K562 (cell line): ENCODE measurements around the gene SPDYE4. TPM values are rescaled to one million over a fixed set of nuclear protein-coding genes. Genes with fewer than 3 reads are reported as not detected.

Experiments used
- ATF7 ChIP-seq: fragments of 450-650 bp; IDR thresholded peaks from 2 replicates; pipeline ENCODE4 v1.7.1; 2014; ENCODE audit warnings: mild to moderate bottlenecking, moderate library complexity
- CBFA2T2 ChIP-seq: fragments of 450-650 bp; conservative IDR thresholded peaks from 2 replicates; pipeline ENCODE4 v1.6.1; 2017; ENCODE audit warnings: mild to moderate bottlenecking
- CTCF ChIP-seq, 3 experiments: IDR thresholded peaks in 2 of 3; conservative IDR thresholded peaks in 1 of 3; 2 replicates each; pipeline ENCODE4 v1.5.1; 2011 to 2012; ENCODE audit warnings: low read length in 3 of 3, mild to moderate bottlenecking in 3 of 3, control low read depth in 2 of 3, improper control_type of control experiment in 1 of 3, inconsistent platforms in 1 of 3, low read depth in 1 of 3, mixed read lengths in 1 of 3, moderate library complexity in 1 of 3; ENCODE audit not compliant: insufficient read depth in 2 of 3
- EGR1 ChIP-seq: fragments of 450-650 bp; conservative IDR thresholded peaks from 2 replicates; pipeline ENCODE4 v1.6.1; 2017; ENCODE audit warnings: mild to moderate bottlenecking
- ERF ChIP-seq: fragments of 450-650 bp; formaldehyde crosslinking; IDR thresholded peaks from 2 replicates; pipeline ENCODE4 v1.4.0; 2020; ENCODE audit warnings: mild to moderate bottlenecking, mixed read lengths
- GTF2A2 ChIP-seq: IDR thresholded peaks from 2 replicates; pipeline ENCODE4 v1.6.1; 2016; ENCODE audit warnings: mild to moderate bottlenecking, missing genetic modification characterization, missing compliant biosample characterization
- PHF20 ChIP-seq: fragments of 450-650 bp; IDR thresholded peaks from 2 replicates; pipeline ENCODE4 v1.6.1; 2018; ENCODE audit not compliant: partially characterized antibody
- RHOXF2B ChIP-seq: fragments of 250-450 bp; sonication (Bioruptor Pico); conservative IDR thresholded peaks from 2 replicates; pipeline ENCODE4 v1.5.1; 2021
- TAF15 ChIP-seq: fragments of 200-400 bp; formaldehyde crosslinking; IDR thresholded peaks from 2 replicates; pipeline ENCODE4 v1.6.1; 2017; ENCODE audit warnings: mild to moderate bottlenecking, low read depth, low read length, moderate library complexity
- TCF3 ChIP-seq: sonication (generic); formaldehyde crosslinking; IDR thresholded peaks from 2 replicates; pipeline ENCODE4 v1.4.0; 2020; ENCODE audit warnings: mild to moderate bottlenecking, missing genetic modification reagents
- THRB ChIP-seq: fragments of 450-650 bp; formaldehyde crosslinking; conservative IDR thresholded peaks from 2 replicates; pipeline ENCODE4 v1.4.0; 2022; ENCODE audit warnings: mild to moderate bottlenecking, missing genetic modification characterization
- U2AF1 ChIP-seq: fragments of 200-400 bp; formaldehyde crosslinking; optimal IDR thresholded peaks from 2 replicates; pipeline ENCODE3; 2017; ENCODE audit warnings: mild to moderate bottlenecking, low read depth, low read length, moderate library complexity
- polyA plus RNA-seq, 8 experiments: library from polyadenylated mRNA; depleted of rRNA in 4 of 8; stranded (reverse) in 5 of 8; unstranded in 3 of 8; fragments of >200 nt; fragmentation: Nextera tagmentation in 2 of 8; fragmentation: Illumina TruSeq in 1 of 8; extraction: Ambion mirVana in 2 of 8; extraction: Trizol in 1 of 8; gene quantifications; 2 replicates each; pipeline versions ENCODE4 v1.2.1 to v1.2.3, GENCODE V29; 2011 to 2014; ENCODE audit warnings: inconsistent platforms in 1 of 8, missing spikeins in 1 of 8
- total RNA-seq, 7 experiments: library from RNA; depleted of rRNA in 6 of 7; stranded (reverse); fragments of >200 nt in 6 of 7; fragmentation: Illumina TruSeq in 2 of 7; extraction: Trizol in 2 of 7; gene quantifications; 2 replicates each; pipeline versions ENCODE4 v1.2.1 to v1.2.3, GENCODE V29; 2011 to 2021; ENCODE audit warnings: low replicate concordance in 1 of 7
- TF ChIP-seq, protein P1 (sequence below): IDR thresholded peaks from 2 replicates; pipeline ENCODE4 v1.6.1; 2016; ENCODE audit warnings: missing genetic modification characterization, missing compliant biosample characterization

SPDYE4 gene
- total and polyA plus RNA-seq, 9 of the 15 experiments (the other 6 are each of a cell fraction or from before 2014, with no cell fraction given) = not detected

GRCh38 chr17:8785547-8786413, 27.4 kb upstream of the SPDYE4 start (continued):
- TF ChIP-seq CTCF (IDR thresholded peaks at IDR 0.05 in 2 of 3, conservative IDR thresholded peaks at IDR 0.05 in 1 of 3; ENCODE audit: insufficient read depth in 2 of 3, low read depth in 1 of 3, low read length in 3 of 3) (peak; percentile 65 to 74 (median 72)), RHOXF2B (no peak), TAF15 (no peak), U2AF1 (no peak), CBFA2T2 (no peak), ATF7 (no peak), TCF3 (CRISPR knock-in tag) (no peak), GTF2A2 (tag) (no peak), EGR1 (no peak), PHF20 (no peak), THRB (CRISPR knock-in tag) (no peak), ERF (CRISPR knock-in tag) (no peak)
- TF ChIP-seq, protein P1, sequence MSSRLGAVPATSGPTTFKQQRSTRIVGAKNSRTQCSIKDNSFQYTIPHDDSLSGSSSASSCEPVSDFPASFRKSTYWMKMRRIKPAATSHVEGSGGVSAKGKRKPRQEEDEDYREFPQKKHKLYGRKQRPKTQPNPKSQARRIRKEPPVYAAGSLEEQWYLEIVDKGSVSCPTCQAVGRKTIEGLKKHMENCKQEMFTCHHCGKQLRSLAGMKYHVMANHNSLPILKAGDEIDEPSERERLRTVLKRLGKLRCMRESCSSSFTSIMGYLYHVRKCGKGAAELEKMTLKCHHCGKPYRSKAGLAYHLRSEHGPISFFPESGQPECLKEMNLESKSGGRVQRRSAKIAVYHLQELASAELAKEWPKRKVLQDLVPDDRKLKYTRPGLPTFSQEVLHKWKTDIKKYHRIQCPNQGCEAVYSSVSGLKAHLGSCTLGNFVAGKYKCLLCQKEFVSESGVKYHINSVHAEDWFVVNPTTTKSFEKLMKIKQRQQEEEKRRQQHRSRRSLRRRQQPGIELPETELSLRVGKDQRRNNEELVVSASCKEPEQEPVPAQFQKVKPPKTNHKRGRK (tag) = no peak
